Liver (tissue), 9 donors: ENCODE results near the gene PREPL. TPM values are rescaled to one million over a fixed set of nuclear protein-coding genes. Genes with fewer than 3 reads are reported as not detected.

Experiments used
- DNase-seq: peaks from one replicate; pipeline ENCODE4 v3.0.0-alpha.2; 2017; ENCODE audit warnings: low spot score
- H3K27ac ChIP-seq, 2 donors: one replicate each; pipeline ENCODE4 v1.7.0; 2013; ENCODE audit warnings: inconsistent platforms in 2 of 2, low read length in 2 of 2, control low read depth in 1 of 2, low read depth in 1 of 2, mild to moderate bottlenecking in 1 of 2
- H3K27me3 ChIP-seq, 4 donors: one replicate each; pipeline versions ENCODE4 v1.6.1 to v1.7.0; 2013; ENCODE audit warnings: low read length in 3 of 4, inconsistent platforms in 1 of 4, mild to moderate bottlenecking in 1 of 4, moderate library complexity in 1 of 4; ENCODE audit not compliant: control insufficient read depth in 4 of 4, insufficient read depth in 4 of 4
- H3K36me3 ChIP-seq, 4 donors: one replicate each; pipeline versions ENCODE4 v1.6.1 to v1.7.0; 2013; ENCODE audit warnings: low read length in 3 of 4, mild to moderate bottlenecking in 3 of 4, low read depth in 1 of 4, moderate library complexity in 1 of 4; ENCODE audit not compliant: control insufficient read depth in 4 of 4, insufficient read depth in 3 of 4
- H3K4me1 ChIP-seq, 4 donors: one replicate each; pipeline versions ENCODE4 v1.6.1 to v1.7.0; 2013; ENCODE audit warnings: low read length in 3 of 4, mild to moderate bottlenecking in 3 of 4, moderate library complexity in 1 of 4; ENCODE audit not compliant: control insufficient read depth in 4 of 4, insufficient read depth in 4 of 4
- H3K4me3 ChIP-seq, 3 donors: one replicate each; pipeline versions ENCODE4 v1.6.1 to v1.7.0; 2013; ENCODE audit warnings: low read length in 3 of 3, control low read depth in 1 of 3, low read depth in 1 of 3, mild to moderate bottlenecking in 1 of 3
- H3K9ac ChIP-seq, 2 donors: one replicate each; pipeline ENCODE4 v1.7.0; 2013; ENCODE audit warnings: low read length in 2 of 2, mild to moderate bottlenecking in 2 of 2, moderate library complexity in 2 of 2, control low read depth in 1 of 2, low read depth in 1 of 2
- H3K9me3 ChIP-seq, 4 donors: one replicate each; pipeline versions ENCODE4 v1.6.1 to v1.7.0; 2013; ENCODE audit warnings: low read length in 3 of 4; ENCODE audit not compliant: control insufficient read depth in 4 of 4
- ATF3 ChIP-seq: IDR thresholded peaks from 2 replicates; pipeline ENCODE4 v1.6.1; 2016; ENCODE audit warnings: antibody characterized with exemption
- CTCF ChIP-seq: fragments of 150-350 bp; IDR thresholded peaks from 2 replicates; pipeline ENCODE4 v1.5.1; 2017; ENCODE audit warnings: improper control_type of control experiment, low read depth, low read length; ENCODE audit not compliant: missing input control
- EGR1 ChIP-seq, 2 donors: IDR thresholded peaks; 2 replicates each; pipeline ENCODE4 v1.6.1; 2016 to 2018; ENCODE audit warnings: antibody characterized with exemption in 2 of 2, low read depth in 2 of 2
- FOXA1 ChIP-seq: IDR thresholded peaks from 2 replicates; pipeline ENCODE4 v1.6.1; 2016; ENCODE audit warnings: antibody characterized with exemption
- FOXA2 ChIP-seq: IDR thresholded peaks from 2 replicates; pipeline ENCODE4 v1.6.1; 2016; ENCODE audit warnings: antibody characterized with exemption
- GABPA ChIP-seq, 2 donors: IDR thresholded peaks in 1 of 2; conservative IDR thresholded peaks in 1 of 2; 2 replicates each; pipeline ENCODE4 v1.6.1; 2016; ENCODE audit warnings: antibody characterized with exemption in 2 of 2, mild to moderate bottlenecking in 1 of 2, moderate library complexity in 1 of 2
- HNF4A ChIP-seq, 2 donors: conservative IDR thresholded peaks; 2 replicates each; pipeline ENCODE4 v1.6.1; 2016; ENCODE audit warnings: antibody characterized with exemption in 2 of 2, mild to moderate bottlenecking in 2 of 2
- HNF4G ChIP-seq: IDR thresholded peaks from 2 replicates; pipeline ENCODE4 v1.6.1; 2016; ENCODE audit warnings: antibody characterized with exemption
- JUND ChIP-seq, 2 donors: IDR thresholded peaks; 2 replicates each; pipeline ENCODE4 v1.6.1; 2016; ENCODE audit warnings: antibody characterized with exemption in 2 of 2
- MAX ChIP-seq: IDR thresholded peaks from 2 replicates; pipeline ENCODE4 v1.6.1; 2016; ENCODE audit warnings: antibody characterized with exemption
- NR2F2 ChIP-seq: IDR thresholded peaks from 2 replicates; pipeline ENCODE4 v1.6.1; 2016; ENCODE audit warnings: antibody characterized with exemption
- RAD21 ChIP-seq, 2 donors: IDR thresholded peaks; 2 replicates each; pipeline ENCODE4 v1.6.1; 2016; ENCODE audit warnings: antibody characterized with exemption in 2 of 2, mild to moderate bottlenecking in 2 of 2
- REST ChIP-seq: IDR thresholded peaks from 2 replicates; pipeline ENCODE4 v1.6.1; 2016; ENCODE audit warnings: antibody characterized with exemption, mild to moderate bottlenecking
- RXRA ChIP-seq, 2 donors: IDR thresholded peaks; 2 replicates each; pipeline ENCODE4 v1.6.1; 2017 to 2018; ENCODE audit warnings: antibody characterized with exemption in 2 of 2, mild to moderate bottlenecking in 1 of 2
- SP1 ChIP-seq: IDR thresholded peaks from 2 replicates; pipeline ENCODE4 v1.6.1; 2018; ENCODE audit warnings: antibody characterized with exemption, mild to moderate bottlenecking
- TAF1 ChIP-seq: conservative IDR thresholded peaks from 2 replicates; pipeline ENCODE4 v1.6.1; 2016; ENCODE audit warnings: antibody characterized with exemption, mild to moderate bottlenecking
- YY1 ChIP-seq: IDR thresholded peaks from 2 replicates; pipeline ENCODE4 v1.6.1; 2016; ENCODE audit warnings: antibody characterized with exemption, mild to moderate bottlenecking
- ZBTB33 ChIP-seq: IDR thresholded peaks from 2 replicates; pipeline ENCODE4 v1.6.1; 2016; ENCODE audit warnings: antibody characterized with exemption
- polyA plus RNA-seq, 2 donors: library from polyadenylated mRNA; stranded (reverse) in 1 of 2; unstranded in 1 of 2; fragments of 200-250 nt in 1 of 2; fragments of >200 nt in 1 of 2; fragmentation: Nextera tagmentation in 1 of 2; extraction: Ambion mirVana in 1 of 2; gene quantifications; one replicate each; pipeline versions ENCODE4 v1.2.1 to v1.2.3, GENCODE V29; 2013 to 2015
- total RNA-seq, 2 donors: library from RNA; depleted of rRNA; stranded (reverse); fragments of >200 nt; gene quantifications; one replicate each; pipeline ENCODE4 v1.2.3, GENCODE V29; 2014
- donor health status: healthy.
- donor health status: healthy.
- donor health status: healthy.
- donor health status: healthy.
- donor health status: healthy.

The PREPL gene
- total and polyA plus RNA-seq, 4 donors, result 7.9 to 18.8 (median 11.7) TPM

GRCh38 chr2:44315945-44316344 lies 45.3 kb downstream of the PREPL start:
- no peak for TF ChIP-seq HNF4G
- no peak for TF ChIP-seq RXRA (IDR thresholded peaks at IDR 0.05)
- TF ChIP-seq MAX, result no peak
- no peak for TF ChIP-seq RAD21 (IDR thresholded peaks at IDR 0.05)
- no peak for TF ChIP-seq GABPA (IDR thresholded peaks at IDR 0.05 in 1 of 2, conservative IDR thresholded peaks at IDR 0.05 in 1 of 2)
- no peak for TF ChIP-seq SP1
- TF ChIP-seq CTCF, result no peak
- TF ChIP-seq HNF4A (conservative IDR thresholded peaks at IDR 0.05), result no peak
- TF ChIP-seq ZBTB33, result no peak
- TF ChIP-seq NR2F2, result no peak
- Histone ChIP-seq H3K4me1 (no peaks in the 10 kb centered on the region), H3K27me3 (no peaks in the 10 kb centered on the region), H3K9ac (no peak overlapping the region), H3K36me3 (peaks cover 8 to 32% (median 18%) of the 10 kb centered on the region in 4 donors), H3K9me3 (peaks cover 0 to under 1% (median 0%) of the 10 kb centered on the region in 4 donors), H3K27ac (no peak overlapping the region), H3K4me3 (no peak overlapping the region)
- no peak for DNase-seq

- Histone ChIP-seq H3K9ac (no peak overlapping the region), H3K36me3 (peaks cover 4 to 21% (median 8%) of the 10 kb centered on the region in 4 donors)
- TF ChIP-seq NR2F2 (no peak), EGR1 (IDR thresholded peaks at IDR 0.05; ENCODE audit: low read depth in 2 of 2) (no peak), ATF3 (no peak), JUND (IDR thresholded peaks at IDR 0.05) (no peak), FOXA1 (no peak), HNF4G (no peak), RAD21 (IDR thresholded peaks at IDR 0.05) (no peak), FOXA2 (no peak), MAX (no peak), SP1 (no peak), CTCF (no peak), REST (no peak), TAF1 (no peak), RXRA (IDR thresholded peaks at IDR 0.05) (no peak), YY1 (no peak)
These were observed 46.9 kb downstream of the PREPL start for GRCh38 chr2:44314362-44314761.

More at GRCh38 chr2:44314362-44314761, 46.9 kb downstream of the PREPL start:
- no peaks in the 10 kb centered on the region for H3K27me3 ChIP-seq
- no peak for DNase-seq
- H3K27ac ChIP-seq, result no peak overlapping the region
- H3K9me3 ChIP-seq, result peaks cover 3 to 16% (median 5%) of the 10 kb centered on the region in 4 donors
- H3K4me3 ChIP-seq, result no peak overlapping the region
- H3K4me1 ChIP-seq, result no peaks in the 10 kb centered on the region
